Measurements from ENCODE around the gene CEP76. TPM values are rescaled to one million over a fixed set of nuclear protein-coding genes. Genes with fewer than 3 reads are reported as not detected.
"Not testable (repeated sequence)": the region's sequence is repeated elsewhere in the genome, so short reads cannot be mapped to it uniquely, and the experiment has no call there.

The CEP76 gene
- total RNA-seq, 1 donor: 10.1 TPM

DNA sequence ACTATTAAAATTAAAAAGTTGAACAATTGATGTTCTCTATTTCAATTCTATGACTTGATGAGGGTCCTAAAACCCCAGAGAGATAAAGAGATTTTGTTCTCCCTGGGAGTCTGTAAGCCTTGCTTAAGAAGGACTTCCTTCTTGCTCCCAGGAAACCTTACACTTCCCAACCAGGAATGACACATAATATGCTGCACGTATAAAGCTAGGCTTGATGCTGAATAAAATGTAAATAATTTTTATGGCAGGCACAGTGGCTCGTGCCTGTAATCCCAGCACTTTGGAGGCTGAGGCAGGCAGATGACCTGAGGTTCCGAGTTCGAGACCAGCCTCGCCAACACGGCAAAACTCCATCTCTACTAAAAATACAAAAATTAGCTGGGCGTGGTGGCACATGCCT lies 72.4 kb downstream of the CEP76 start:
- DNase-seq (ENCODE audit: insufficient read length, low spot score, missing footprints): no peak
- Histone ChIP-seq H3K27me3 (ENCODE audit: insufficient read depth, low read length) (no peaks in the 10 kb centered on the region), H3K36me3 (ENCODE audit: insufficient read depth, low read length) (no peaks in the 10 kb centered on the region), H3K4me2 (ENCODE audit: insufficient read depth, low read length) (no peak overlapping the region), H3K9me3 (ENCODE audit: low read depth, low read length) (no peaks in the 10 kb centered on the region), H4K20me1 (ENCODE audit: insufficient read depth, low read length) (no peaks in the 10 kb centered on the region), H3K27ac (ENCODE audit: low read depth, low read length) (peak overlapping the region; percentile 87), H3K4me3 (ENCODE audit: insufficient read depth, low read length) (no peak overlapping the region), H3K79me2 (ENCODE audit: insufficient read depth, low read length) (peaks cover 32% of the 10 kb centered on the region), H2AFZ (ENCODE audit: low read length) (no peak overlapping the region), H3K4me1 (ENCODE audit: insufficient read depth, low read length) (peaks cover 21% of the 10 kb centered on the region)
- TF ChIP-seq, protein P1, sequence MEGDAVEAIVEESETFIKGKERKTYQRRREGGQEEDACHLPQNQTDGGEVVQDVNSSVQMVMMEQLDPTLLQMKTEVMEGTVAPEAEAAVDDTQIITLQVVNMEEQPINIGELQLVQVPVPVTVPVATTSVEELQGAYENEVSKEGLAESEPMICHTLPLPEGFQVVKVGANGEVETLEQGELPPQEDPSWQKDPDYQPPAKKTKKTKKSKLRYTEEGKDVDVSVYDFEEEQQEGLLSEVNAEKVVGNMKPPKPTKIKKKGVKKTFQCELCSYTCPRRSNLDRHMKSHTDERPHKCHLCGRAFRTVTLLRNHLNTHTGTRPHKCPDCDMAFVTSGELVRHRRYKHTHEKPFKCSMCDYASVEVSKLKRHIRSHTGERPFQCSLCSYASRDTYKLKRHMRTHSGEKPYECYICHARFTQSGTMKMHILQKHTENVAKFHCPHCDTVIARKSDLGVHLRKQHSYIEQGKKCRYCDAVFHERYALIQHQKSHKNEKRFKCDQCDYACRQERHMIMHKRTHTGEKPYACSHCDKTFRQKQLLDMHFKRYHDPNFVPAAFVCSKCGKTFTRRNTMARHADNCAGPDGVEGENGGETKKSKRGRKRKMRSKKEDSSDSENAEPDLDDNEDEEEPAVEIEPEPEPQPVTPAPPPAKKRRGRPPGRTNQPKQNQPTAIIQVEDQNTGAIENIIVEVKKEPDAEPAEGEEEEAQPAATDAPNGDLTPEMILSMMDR (IDR thresholded peaks at IDR 0.05; ENCODE audit: extremely low read depth, low read depth, low read length): no peak

DNA sequence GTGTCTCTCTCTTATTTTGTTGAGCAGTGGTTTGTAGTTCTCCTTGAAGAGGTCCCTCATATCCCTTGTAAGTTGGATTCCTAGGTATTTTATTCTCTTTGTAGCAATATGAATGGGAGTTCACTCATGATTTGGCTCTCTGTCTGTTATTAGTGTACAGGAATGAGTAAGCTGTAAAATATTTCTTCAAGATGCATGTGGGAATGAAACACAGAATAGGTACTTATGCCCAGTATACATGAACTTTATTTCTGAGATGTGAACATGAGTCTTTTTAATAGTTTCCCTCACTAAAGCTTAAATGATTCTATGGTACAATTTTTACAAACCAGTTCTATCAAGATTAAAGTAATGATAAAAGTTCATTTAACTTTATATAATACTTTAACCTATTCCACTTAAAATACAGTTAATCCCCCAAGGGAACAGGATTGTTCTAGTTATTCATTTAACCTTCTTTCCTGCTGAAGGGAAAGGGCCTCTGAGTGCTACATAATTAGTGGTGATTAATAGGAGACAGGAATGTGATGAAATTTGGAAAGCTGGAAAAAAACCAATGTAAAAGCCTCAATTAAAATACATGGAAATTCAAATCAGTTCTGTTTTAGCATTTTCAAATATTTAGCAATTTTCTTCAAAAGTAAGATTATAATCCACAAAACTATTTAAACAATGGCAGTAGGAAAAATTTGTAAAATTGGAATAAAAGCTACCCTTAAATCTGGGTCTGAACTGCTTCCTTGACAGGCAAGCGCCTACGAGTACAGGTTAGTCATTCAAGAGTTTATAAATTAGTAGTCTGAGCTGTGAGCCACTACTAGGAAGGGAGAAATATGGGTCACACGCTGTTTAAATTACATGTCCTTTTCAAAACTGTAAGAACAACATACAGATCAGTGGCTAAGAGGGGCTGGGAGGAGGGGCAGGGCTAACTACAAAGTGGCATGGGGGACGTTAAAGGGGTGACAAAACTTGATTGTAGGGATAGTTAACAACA lies 73.5 kb downstream of the CEP76 start:
- peak; percentile 71 for DNase-seq (ENCODE audit: insufficient read length, low spot score, missing footprints)
- Histone ChIP-seq H3K9me3 (ENCODE audit: low read depth, low read length) (no peaks in the 10 kb centered on the region), H3K4me2 (ENCODE audit: insufficient read depth, low read length) (peak overlapping the region; percentile 42), H2AFZ (ENCODE audit: low read length) (no peak overlapping the region), H3K27ac (ENCODE audit: low read depth, low read length) (peak overlapping the region; percentile 87), H4K20me1 (ENCODE audit: insufficient read depth, low read length) (no peaks in the 10 kb centered on the region), H3K79me2 (ENCODE audit: insufficient read depth, low read length) (peaks cover 26% of the 10 kb centered on the region), H3K27me3 (ENCODE audit: insufficient read depth, low read length) (no peaks in the 10 kb centered on the region), H3K4me3 (ENCODE audit: insufficient read depth, low read length) (no peak overlapping the region), H3K4me1 (ENCODE audit: insufficient read depth, low read length) (peaks cover 21% of the 10 kb centered on the region), H3K36me3 (ENCODE audit: insufficient read depth, low read length) (no peaks in the 10 kb centered on the region)
- TF ChIP-seq, protein P1 (IDR thresholded peaks at IDR 0.05; ENCODE audit: extremely low read depth, low read depth, low read length): no peak

DNA sequence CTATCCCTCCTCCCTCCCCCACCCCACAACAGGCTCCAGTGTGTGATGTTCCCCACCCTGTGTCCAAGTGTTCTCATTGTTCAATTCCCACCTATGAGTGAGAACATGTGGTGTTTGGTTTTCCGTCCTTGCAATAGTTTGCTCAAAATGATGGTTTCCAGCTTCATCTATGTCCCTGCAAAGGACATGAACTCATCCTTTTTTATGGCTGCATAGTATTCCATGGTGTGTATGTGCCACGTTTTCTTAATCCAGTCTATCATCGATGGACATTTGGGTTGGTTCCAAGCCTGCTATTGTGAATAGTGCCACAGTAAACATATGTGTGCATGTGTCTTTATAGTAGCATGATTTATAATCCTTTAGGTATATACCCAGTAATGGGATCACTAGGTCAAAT lies 75.3 kb downstream of the CEP76 start:
- H3K36me3 ChIP-seq (ENCODE audit: insufficient read depth, low read length); H3K4me3 ChIP-seq (ENCODE audit: insufficient read depth, low read length); H3K27ac ChIP-seq (ENCODE audit: low read depth, low read length); H3K9me3 ChIP-seq (ENCODE audit: low read depth, low read length); H4K20me1 ChIP-seq (ENCODE audit: insufficient read depth, low read length); H2AFZ ChIP-seq (ENCODE audit: low read length); DNase-seq (ENCODE audit: insufficient read length, low spot score, missing footprints); H3K27me3 ChIP-seq (ENCODE audit: insufficient read depth, low read length); H3K4me2 ChIP-seq (ENCODE audit: insufficient read depth, low read length): not testable (repeated sequence)
- peaks cover 24% of the 10 kb centered on the region for H3K79me2 ChIP-seq (ENCODE audit: insufficient read depth, low read length)
- H3K4me1 ChIP-seq (ENCODE audit: insufficient read depth, low read length): peaks cover 21% of the 10 kb centered on the region

DNA sequence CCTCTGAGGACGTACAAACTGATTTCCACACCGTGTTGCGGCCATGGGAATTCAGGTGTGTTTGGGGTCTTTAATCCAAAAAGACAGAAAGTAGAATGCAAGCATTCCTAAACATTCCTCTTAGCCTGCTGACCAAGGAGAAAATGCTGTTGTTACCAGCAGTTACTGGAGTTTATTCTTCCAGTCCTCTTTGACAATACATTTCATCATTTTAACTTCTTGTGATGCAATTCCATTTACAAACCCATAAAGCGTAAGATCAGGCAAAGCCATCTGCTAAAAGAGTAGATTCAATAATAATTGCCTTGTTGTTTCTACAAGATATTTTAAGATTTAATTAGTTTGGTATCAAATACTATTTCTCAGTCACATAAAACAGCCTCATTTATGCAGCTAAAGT lies 77.3 kb downstream of the CEP76 start:
- no peak for DNase-seq (ENCODE audit: insufficient read length, low spot score, missing footprints)
- no peaks in the 10 kb centered on the region for H4K20me1 ChIP-seq (ENCODE audit: insufficient read depth, low read length)
- H2AFZ ChIP-seq (ENCODE audit: low read length): no peak overlapping the region
- H3K36me3 ChIP-seq (ENCODE audit: insufficient read depth, low read length): no peaks in the 10 kb centered on the region
- H3K27me3 ChIP-seq (ENCODE audit: insufficient read depth, low read length): no peaks in the 10 kb centered on the region
- no peaks in the 10 kb centered on the region for H3K9me3 ChIP-seq (ENCODE audit: low read depth, low read length)
- peaks cover 17% of the 10 kb centered on the region for H3K4me1 ChIP-seq (ENCODE audit: insufficient read depth, low read length)
- H3K79me2 ChIP-seq (ENCODE audit: insufficient read depth, low read length): peaks cover 24% of the 10 kb centered on the region
- H3K4me2 ChIP-seq (ENCODE audit: insufficient read depth, low read length): no peak overlapping the region
- H3K27ac ChIP-seq (ENCODE audit: low read depth, low read length): no peak overlapping the region
- TF ChIP-seq, protein P1 (IDR thresholded peaks at IDR 0.05; ENCODE audit: extremely low read depth, low read depth, low read length): no peak
- no peak overlapping the region for H3K4me3 ChIP-seq (ENCODE audit: insufficient read depth, low read length)

Other genes starting within 250 kb of the CEP76 start
- gene SPIRE1, start 44.6 kb downstream of the CEP76 start, total RNA-seq: 61.6 and 64.4 TPM in 2 replicates
- gene PSMG2, start 319 bp upstream of the CEP76 start, total RNA-seq: 94.5 and 114 TPM in 2 replicates
- gene PTPN2, start 181.5 kb upstream of the CEP76 start, total RNA-seq: 34.2 and 37.6 TPM in 2 replicates
- 45.7 and 51.0 TPM in 2 replicates for gene SEH1L, start 245.3 kb upstream of the CEP76 start, total RNA-seq